ENCODE results near the gene FXYD5.

FXYD5 gene

GRCh38 chr19:35217649-35217990, 63.1 kb downstream of the FXYD5 start:
- DNase-seq, result no peak

GRCh38 chr19:35219008-35219407, 64.5 kb downstream of the FXYD5 start:
- no peak for DNase-seq
